GM18907 (cell line): ENCODE data around the gene SELENON.
A peak's percentile ranks its signal among the peaks of the same experiment; 100 is the strongest.
"Not testable (repeated sequence)": the region's sequence is repeated elsewhere in the genome, so short reads cannot be mapped to it uniquely, and the experiment has no call there.

Experiments
- ATAC-seq: cut with Tn5 transposase; IDR thresholded peaks from one replicate; pipeline ENCODE4 v1.9.1; 2021; ENCODE audit warnings: mild to moderate bottlenecking, moderate library complexity; ENCODE audit not compliant: unreplicated experiment

Gene SELENON

GRCh38 chr1:25825605-25826004, 25.6 kb downstream of the SELENON start:
- no peak for ATAC-seq

- ATAC-seq: no peak
These were observed 26.6 kb downstream of the SELENON start for GRCh38 chr1:25826571-25826970.

DNA sequence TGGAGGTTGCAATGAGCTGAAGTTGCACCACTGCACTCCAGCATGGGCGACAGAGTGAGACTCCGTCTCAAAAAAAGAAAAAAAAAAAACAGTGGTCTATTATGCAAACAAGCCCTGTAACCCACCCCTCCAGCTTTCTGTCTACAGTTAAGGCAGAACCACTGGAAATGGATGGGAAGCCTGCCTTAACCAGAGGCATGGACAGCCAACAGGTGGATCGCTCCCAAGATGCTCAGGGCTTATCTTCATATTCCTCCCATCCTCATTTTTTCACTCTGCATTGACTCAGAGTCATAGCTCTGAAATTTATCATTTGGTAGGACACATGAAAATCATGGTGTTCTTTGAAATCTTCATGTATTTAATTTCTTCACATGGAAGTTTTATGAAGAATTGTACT, 28.5 kb downstream of the SELENON start:
- no peak for ATAC-seq

- no peak for ATAC-seq
These were observed 29.1 kb downstream of the SELENON start for GRCh38 chr1:25829046-25829445.

DNA sequence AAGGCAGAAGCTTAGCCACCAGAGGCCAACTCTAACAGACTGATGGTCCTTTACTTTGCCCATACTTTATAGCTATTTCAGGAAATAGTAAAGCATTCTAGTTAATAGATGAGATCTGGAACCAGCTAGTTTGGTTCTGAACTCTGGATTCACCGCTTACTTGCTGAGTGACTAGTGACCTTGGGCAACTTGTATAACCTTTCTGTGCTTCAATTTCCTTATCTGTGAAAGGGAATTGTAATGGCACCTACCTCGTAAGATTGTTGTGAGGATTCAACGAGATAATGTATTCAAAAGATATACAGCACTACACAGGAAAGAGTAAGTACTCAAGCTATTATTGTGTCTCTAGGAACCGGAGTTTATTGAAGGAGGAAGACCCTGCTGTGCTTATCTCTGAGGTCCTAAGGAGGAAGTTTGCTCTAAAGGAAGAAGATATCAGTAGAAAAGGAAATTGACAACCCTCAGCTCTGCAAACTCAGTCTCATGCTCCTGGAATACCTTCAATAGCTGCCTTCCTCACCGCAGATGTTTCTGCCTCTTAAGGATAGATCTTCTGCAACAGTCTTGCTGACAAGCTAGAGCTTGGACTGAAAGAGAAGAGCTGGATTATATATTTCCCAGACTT, 31.7 kb downstream of the SELENON start:
- ATAC-seq: no peak

DNA sequence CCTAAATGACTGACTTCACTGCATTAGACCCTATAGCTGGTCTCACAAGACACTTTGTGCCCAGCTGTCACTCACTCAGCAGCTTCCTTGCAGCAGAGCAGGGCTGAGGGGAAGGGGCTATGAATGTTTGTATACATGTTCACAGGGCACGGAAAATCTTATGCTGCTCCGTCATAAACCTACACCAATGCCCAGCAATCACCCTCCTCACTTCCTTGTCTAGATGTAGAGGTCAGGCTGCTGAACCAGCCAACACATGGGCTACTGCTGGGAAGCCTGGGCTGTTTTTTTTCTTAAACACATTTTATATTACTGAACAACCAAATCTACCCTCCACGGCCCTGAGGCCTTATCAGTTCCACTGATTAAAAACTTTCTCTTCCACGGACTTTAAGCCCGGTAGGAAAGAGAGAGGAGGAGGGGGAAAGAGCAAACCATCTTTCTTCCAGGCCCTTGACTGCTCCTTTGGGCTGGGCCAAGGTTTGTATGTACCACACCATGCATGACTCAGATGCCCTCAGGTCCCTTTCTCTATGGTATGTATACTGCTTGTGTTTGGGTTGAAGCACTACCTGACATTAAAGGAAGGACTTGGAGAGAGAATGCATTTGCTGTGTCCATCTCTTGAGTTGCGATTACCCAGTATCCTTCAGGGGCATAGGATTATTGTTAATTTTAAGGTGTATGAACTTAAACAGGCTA, 32.5 kb downstream of the SELENON start:
- no peak for ATAC-seq

- ATAC-seq: no peak
These were observed 33.2 kb downstream of the SELENON start for GRCh38 chr1:25833158-25833557.

GRCh38 chr1:25834894-25835293, 34.9 kb downstream of the SELENON start:
- ATAC-seq: no peak

DNA sequence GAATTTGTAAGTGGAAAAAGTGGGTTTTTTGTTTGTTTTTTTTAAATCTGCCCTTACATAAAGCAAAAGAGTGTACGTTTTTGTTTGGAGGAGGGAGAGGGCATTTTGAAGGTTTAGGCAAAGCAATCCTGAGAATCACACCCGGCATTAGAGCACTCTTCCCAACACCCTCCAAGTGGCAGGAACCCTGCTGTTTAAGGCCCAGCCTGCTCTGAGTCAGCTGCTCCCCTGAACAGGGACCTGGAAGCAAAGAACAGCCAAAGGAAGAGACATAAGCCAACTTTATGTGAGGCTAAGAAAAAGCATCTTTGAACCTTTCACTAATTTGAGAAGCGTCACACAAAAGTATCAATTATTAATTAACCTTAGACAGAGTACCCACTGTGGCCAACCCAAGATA, 36.7 kb downstream of the SELENON start:
- ATAC-seq: no peak

GRCh38 chr1:25837262-25837875, 37.4 kb downstream of the SELENON start:
- ATAC-seq: no peak

GRCh38 chr1:25839808-25840207, 39.8 kb downstream of the SELENON start:
- ATAC-seq: not testable (repeated sequence)

DNA sequence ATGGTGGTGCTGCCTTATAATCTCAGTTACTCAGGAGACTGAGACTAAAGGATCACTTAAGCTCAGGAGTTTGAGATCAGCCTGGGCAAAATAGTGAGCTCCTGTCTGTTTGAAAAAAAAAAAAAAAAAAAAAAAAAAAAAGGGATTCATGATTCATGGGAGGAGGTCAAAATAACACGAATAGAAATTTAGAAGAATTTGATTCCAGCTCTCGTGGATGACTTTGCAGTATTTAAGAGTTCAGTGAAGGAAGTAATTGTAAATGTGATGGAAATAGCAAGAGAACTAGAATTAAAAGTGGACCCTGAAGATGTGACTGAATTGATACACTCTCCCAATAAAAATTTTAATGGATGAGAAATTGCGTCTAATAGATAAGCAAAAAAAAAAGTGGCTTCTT, 43.5 kb downstream of the SELENON start:
- ATAC-seq: no peak

- ATAC-seq: no peak
These were observed 44.7 kb downstream of the SELENON start for GRCh38 chr1:25844536-25845337.

GRCh38 chr1:25845664-25846063, 45.7 kb downstream of the SELENON start:
- ATAC-seq: no peak

- ATAC-seq: no peak
These were observed 47.9 kb downstream of the SELENON start for GRCh38 chr1:25847929-25848328.

DNA sequence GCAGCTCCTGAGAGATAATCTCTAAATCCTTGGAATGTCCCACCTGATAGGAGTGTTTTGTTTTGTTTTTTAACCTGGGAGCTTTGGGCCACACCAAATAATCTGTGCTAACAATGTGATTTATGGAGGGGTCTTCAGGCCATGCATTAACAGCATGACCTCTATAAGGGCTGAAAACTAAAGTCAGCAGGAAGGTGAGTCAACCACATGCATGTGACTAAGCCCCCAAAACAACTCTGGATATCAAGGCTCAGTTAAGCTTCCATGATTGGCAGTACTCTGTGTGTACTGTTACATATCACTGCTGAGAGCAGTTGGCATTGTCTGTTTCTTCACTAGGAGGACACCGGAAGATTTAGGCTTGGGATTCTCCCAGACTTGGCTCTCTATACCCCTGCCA, 48.5 kb downstream of the SELENON start:
- no peak for ATAC-seq

- ATAC-seq: no peak
These were observed 54.6 kb downstream of the SELENON start for GRCh38 chr1:25854554-25854953.

DNA sequence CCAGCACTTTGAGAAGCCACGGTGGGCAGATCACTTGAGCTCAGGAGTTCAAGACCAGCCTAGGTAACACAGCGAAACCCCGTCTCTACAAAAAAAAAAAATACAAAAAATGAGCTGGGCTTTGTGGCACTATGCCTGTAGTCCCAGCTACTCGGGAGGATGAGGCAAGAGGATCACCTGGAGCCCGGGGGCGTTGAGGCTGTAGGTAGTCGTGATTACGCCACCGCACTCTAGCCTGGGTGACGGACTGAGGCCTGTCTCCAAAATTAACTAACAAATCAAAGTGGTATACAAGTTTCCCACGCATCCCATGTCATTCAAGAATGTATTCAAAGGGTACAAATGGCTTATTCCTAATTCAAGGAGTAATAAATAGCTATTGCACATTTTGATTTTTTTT, 56.9 kb downstream of the SELENON start:
- ATAC-seq: no peak

GRCh38 chr1:25858494-25858893, 58.5 kb downstream of the SELENON start:
- no peak for ATAC-seq

DNA sequence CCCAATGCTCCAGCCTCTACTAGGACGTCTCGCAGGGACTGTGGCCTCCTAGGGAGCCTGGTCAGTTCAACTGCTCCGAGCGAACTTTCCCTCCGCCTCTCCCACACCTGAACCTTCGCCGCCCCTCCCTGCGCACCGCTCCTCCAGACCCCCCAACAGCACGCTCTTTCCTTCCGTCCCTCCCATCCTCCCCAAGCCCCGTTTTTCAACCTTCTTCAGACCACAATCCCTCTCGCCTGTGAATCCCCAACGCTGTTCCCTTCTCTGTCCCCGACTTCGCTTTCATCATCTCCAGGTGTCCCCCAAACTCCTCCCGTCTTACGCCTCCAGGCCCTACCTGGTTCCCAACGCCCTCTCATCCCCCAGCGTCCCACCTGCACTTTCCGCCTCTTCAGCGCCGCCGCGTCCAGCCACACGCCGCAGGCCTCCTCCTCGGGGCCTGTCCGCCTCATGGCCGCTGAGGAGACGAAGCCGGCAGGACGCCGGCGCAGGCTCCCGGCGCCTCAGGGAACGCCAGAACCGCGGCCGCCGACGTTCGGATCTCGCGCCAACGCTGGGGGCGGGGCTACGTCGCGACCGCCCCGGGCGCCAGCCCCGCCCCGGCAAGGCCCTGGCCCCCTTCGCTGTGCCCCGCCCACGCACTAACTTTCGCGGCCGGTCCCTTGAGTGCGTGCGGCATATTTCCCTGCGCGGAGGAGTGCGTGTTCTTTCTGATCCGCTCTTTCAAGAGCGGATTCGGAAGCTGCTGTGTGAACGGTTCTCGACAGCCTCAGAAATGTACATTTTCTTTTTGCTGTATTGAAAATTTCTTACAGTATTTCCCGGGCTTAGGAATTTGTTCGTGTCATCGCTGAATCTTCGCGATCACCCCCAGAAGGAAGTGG, 59.2 kb downstream of the SELENON start, which contains the start of gene AUNIP:
TSS of gene AUNIP (minus strand) at position 552 of the 884 bp plus-strand sequence. CDS start at position 452, 100 bp downstream.
- peak; percentile 81 for ATAC-seq
